Stimulated activated CD8-positive, alpha-beta memory T cell treated with anti-CD3 and anti-CD28 coated beads, Interleukin-2, amount 100 ng/mL, for 1 hour (primary cell): Measurements from ENCODE around the gene FTO.

Experiments
- DNase-seq, 2 donors: peaks; one replicate each; pipeline ENCODE4 v3.0.0-alpha.2; 2020; ENCODE audit warnings: low read depth in 2 of 2

The FTO gene

DNA sequence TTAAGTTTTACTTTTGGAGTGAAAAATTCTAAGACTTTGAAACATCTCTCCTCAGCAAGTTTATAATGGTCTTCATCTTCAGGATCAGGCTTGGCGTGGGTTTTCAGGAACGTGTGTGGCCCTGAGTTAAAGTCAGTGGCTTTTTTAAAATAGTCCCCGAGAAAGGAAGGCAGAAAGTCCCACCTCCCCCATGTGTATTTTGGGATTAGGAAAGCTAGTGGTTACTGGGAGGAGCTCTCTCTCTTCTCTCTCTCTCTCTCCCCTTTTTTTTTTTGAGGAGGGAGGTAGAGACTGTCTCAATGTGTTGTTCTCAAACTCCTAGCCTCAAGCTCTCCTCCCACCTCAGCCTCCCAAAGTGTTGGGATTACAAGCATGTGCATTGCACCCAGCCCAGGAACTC is 369.4 kb downstream of the FTO start:
- no peak for DNase-seq

DNA sequence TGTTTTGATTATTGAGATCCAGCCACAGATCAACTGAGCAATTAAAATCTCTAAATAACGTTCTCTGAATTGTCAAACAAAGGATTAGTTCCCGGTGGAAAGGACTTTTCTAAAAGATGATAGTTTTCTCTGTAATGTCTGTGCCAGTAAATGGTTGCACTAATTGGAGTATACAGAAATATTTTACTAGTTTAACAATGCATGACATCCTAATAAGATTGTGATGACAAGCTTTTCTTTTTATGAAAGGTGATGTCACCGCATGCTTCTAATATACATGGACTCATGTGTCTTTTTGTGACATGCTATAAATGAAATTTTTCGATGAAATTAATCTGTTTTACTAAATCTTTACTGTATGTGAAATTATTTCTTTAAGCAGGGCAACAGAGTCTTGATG is 371.5 kb downstream of the FTO start:
- DNase-seq: no peak

DNA sequence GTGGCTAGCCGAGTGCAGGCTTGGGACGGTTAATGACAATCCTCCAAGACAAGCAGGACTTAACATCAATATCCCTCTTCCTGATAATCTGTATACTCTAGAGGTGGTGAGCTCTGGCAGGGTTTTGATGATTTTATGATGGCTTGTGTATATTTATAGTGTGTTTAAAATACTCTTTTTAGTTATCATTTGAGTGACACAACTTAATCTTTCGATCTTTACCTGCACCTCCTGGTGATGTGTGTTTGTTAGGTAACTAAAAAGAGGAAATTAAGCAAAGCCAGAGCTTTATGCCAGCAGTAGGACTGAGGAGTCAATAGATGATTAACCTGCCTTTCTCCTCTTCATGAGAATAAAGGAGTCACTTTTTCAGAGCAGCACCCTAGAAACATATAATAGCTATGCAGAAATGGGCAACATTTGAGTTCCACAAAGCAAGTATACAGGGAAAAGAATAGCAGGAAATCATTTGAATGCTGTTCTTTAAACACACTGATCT is 372.1 kb downstream of the FTO start:
- no peak for DNase-seq

DNA sequence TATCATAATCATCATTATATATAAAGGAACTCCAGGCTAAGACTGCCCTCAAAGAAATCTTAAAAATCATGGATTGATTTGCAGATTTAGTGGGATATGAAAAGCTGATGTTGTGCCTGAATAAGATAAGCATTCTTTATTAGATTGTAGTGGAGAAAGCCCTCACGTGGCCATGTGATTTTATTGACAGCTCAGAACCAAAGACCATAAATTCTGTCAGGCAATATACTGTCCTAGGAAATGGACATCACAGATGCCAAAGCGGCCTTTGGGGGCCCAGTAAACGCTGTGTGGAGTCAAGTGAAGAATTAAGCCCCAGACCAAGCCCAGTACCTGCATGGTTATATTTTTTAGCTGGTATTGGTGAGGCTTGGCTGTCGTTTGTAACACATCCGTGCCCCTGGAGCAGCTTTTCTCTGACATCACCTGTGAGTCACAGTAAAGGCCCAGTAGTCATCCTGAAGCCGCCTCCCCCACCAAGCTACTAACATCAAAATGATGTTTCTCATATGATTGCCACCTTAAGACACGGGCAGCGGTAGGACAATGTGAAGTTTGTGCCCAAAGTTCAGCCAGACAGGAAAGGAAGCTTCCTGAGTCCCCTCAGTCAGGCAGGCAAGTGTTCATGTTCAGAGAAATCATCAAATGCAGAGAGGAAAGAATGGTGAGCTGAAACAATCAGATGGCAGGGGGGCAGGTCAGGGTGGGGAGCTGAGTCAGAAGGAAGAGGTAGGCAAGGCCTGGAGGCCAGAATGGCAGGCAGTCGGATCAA is 373.3 kb downstream of the FTO start:
- DNase-seq: no peak

DNA sequence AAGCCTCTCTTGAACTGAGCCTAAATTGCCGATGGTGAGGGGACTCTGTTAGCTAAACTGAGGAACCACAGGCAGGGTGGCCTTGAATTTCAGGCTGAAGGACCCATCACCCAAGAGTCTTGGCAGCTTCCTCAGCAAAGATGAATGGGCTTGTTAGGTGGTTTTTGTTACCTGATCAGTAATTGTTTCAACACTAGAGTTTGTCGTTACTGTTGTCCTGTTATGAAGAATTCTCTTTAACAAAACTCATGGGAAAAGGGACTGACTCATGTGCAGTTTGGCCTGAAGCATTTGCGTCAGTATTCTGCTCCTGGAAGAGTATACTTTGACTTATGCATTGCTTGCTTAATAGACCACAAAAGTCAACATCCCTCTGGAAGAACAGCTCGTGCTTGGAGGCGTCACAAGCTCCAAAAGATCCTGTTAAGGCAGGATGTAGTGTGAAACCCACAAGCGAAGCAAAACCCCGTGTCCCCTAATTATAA is 376.6 kb downstream of the FTO start:
- no peak for DNase-seq

DNA sequence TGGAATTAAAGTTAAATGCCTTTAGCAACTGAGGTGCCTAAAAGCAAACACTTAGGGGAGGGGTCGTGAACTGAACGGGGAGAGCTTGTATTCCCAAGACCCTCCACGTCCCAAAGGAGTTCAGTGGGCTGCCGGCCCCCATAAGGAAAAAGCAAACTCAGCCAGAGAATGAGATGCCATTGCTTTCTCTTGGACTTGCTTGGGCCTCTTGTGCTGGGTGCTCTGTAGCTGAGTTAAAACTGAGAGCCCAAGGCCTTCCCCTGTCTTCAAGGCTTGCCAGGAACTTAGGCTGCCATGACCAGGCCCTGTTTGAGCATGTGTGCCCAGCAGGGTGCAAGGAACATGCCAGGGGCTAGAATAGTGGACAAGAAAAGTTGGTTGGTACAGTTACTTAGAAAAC is 382.8 kb downstream of the FTO start:
- no peak for DNase-seq

DNA sequence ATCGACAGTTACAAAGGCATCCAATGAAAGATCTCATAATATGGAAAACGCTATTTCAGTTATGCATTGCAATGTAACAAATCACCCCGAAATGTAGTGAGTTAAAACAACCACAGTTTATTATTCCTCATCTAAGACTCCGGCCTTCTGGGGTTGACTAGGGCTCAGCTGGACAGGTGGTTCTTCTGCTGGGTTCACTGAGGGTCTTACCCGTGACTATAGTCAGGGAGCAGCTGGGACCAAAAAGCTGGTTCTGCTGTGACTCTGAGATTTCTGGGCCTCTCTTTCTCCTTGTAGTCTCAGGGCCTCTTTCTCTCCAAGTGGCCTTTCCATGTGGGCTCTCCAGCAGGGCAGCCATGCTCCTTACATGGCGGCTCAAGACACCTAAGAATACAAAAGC is 386.6 kb downstream of the FTO start:
- no peak for DNase-seq

DNA sequence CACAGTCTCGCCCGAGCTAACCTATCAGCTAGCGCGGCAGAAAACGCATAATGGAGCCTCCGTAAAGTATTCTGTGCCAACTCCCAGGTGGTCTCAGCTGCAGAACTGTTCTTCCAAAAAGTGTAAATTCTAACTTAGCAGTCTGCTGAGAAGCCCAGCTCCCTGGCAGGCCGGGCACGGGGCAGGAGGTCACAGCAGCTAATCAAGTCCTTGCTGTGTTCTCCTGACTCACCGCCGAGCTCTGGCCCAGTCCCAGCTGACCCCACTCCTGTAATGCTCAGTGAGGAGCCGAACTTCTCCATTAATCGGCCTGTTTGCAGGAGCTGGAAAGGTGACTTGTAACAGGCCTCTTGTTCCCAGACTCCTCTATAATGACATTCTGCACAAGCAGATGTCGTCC is 389.3 kb downstream of the FTO start:
- DNase-seq: no peak

DNA sequence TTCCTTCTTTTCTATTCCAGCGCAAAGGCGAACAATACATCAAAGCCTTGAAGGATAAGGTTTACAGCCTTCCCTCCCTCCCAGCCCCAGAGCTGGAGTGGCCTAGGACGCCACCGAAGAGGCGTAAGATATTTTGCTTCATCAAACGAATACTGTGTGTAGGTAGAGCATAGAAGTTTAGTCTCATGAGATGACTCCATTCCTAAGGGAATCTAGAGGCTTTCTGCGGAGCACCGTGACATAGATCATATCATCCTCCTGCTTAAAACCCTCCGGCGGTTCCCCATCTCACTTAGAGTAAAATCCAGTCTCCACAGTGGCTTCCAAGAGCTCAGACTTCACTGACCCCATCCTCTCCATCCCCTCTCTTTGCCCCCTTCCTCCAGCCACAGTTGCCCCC is 390.7 kb downstream of the FTO start:
- no peak for DNase-seq

DNA sequence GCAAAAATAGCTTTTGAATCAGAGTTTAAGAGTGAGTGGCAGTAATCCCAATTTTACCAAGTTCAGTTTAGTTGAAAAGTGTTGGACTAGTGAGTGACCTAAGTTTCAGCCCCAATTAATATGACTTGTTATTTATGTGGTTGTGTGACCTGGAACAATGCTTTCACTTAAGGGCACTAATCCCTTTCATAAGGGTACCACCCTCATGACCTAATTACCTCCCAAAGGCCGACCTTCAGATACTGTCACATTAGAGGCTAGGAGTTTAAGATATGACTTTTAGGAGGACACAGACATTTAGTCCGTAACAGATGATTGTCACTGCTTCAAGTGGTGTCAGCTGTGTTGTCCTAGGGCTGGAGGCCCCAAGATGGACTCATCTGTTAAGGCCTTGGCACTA is 392.7 kb downstream of the FTO start:
- no peak for DNase-seq

DNA sequence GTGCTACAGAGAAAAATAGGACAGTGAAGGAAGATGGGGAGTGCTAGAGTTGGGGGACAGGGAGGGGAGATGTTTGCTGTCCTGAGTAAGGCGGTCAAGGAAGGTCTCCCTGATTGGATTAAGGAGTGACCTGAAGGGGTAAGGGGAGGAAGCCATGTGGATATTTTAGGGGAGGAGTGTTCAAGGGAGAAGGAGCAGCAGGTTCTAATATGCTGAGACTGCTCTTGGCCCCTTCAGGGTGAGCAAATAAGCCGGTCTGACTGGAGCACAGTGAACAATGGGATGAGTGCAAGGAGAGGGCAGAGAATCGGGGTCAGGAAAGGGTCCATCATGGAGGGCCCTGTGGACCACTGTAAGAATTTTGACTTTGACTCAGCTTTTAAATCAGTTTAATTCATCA is 393.8 kb downstream of the FTO start:
- DNase-seq: no peak

DNA sequence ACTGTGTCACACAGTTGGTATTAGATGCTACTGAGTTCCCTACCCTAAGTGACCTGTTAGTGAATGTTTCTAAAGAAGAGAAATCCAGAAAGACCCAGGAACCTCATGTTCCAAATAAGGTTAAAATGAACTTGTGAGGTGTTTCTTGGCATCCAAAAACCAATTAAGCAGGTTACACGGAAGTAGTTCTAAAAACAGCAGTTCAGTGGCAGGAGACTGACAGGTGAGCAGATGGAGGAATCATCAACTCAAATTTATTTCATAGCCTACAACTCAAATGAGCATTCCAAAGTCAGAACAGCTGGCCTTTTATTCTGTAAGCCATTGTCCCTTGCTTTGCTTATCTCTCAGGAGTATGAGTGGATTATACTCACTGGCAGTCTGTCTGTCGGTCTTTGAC is 394.3 kb downstream of the FTO start:
- no peak for DNase-seq

DNA sequence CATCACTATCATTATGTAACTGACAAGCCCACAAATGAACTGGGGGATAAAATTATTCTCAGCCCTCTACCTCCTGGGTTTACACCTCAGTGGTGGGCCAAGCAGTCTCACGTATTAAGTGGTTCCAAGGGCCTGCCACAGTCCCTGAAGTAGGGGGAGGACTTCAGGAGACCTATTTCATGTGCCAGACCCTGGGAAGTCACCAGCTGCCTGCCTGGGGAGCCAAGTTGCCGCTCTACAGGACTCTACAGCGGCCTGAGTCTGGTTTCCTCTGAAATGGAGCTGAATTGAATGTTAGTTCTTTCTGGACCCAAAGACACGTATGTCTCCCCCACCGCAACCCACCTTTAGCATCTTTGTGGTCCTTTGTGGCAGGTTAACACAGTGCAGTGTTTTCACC is 395.7 kb downstream of the FTO start:
- no peak for DNase-seq

DNA sequence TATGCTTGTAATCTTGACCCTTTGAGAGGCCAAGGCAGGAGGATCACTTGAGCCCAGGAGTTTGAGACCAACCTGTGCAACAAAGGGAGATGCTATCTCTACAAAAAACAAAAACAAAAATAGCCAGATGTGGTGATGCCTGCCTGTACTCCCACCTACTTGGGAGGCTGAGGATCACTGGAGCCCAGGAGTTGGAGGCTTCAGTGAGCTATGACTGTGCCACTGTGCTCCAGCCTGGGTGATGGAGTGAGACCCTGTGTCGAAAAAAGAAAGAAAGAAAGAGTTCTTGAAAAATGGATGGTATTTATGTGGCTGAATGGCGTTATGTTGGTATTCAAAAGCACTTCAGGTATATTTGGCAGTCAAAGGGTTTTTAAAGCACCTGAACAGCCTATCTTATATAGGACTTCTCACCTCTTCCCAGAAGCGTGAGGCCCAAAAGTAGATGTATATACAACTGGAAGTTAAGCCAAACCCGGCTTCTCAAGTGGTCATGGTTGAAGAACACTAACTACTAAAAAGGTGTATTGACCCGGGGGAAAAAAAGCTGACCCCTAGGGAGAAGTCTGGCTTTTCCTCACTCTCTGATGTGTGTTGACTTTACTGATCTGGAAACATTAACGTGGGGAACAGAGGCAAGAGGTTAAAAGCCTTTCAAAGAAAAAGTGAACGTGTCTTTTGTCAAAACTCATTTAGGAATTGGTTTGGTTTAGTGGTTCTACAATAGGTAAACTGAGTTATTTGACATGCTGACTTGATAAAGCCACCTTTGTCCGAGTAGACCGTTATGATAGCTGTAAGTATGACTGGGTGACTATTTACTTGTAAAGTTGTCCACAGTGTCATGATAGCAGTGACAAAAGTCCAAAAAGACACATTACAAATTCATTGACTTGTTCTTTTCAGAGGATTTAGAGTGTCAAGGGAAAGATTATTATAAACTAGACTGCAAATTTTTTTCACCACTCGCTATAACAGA is 399.2 kb downstream of the FTO start:
- DNase-seq: no peak

DNA sequence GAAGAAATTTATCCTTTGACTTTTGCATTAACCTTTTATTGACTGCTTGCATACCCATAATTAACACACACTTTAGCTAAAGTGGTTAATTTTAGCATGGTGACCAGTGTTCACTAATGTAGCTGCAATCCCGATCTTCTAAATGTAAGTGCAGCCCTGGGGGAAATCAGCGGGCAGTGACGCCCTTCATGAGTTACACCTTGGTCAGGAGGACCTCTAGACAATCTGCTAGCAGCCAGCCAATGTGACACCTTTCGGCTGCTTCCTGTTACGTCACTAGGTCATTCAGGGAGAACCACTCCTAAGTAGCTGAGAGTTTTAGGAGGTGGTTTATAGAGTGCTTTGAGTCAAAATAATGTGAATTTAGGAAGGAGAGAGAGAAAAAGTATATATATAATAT is 402.1 kb downstream of the FTO start:
- no peak for DNase-seq

DNA sequence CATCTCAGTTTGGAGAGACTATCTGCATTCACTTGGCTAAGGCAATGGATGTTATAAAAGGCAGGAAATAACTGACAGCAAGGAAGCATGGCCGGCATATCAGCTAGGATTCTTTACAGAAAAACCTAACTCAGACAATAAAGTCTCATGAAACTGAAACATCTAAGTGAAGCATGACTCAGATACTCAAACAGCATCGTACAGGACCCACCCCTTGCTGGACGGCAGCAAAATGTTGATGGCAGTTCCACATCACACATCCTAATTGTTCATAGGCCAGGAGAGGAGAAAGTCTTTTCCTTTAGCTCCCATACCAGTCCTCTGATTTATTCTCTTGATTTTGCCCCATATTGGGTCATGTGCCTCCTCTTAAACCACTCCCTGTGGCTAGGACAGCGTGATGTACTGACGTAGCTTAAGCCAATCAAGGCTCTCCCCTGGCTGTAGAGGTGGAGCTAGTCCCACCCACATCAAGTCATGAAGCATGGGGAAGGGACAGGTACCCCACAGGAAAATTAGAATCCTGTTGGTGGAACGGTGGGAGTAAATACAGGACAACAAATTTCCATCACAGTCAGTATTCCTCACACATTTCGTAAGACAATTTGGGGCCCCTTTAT is 403.7 kb downstream of the FTO start:
- no peak for DNase-seq

DNA sequence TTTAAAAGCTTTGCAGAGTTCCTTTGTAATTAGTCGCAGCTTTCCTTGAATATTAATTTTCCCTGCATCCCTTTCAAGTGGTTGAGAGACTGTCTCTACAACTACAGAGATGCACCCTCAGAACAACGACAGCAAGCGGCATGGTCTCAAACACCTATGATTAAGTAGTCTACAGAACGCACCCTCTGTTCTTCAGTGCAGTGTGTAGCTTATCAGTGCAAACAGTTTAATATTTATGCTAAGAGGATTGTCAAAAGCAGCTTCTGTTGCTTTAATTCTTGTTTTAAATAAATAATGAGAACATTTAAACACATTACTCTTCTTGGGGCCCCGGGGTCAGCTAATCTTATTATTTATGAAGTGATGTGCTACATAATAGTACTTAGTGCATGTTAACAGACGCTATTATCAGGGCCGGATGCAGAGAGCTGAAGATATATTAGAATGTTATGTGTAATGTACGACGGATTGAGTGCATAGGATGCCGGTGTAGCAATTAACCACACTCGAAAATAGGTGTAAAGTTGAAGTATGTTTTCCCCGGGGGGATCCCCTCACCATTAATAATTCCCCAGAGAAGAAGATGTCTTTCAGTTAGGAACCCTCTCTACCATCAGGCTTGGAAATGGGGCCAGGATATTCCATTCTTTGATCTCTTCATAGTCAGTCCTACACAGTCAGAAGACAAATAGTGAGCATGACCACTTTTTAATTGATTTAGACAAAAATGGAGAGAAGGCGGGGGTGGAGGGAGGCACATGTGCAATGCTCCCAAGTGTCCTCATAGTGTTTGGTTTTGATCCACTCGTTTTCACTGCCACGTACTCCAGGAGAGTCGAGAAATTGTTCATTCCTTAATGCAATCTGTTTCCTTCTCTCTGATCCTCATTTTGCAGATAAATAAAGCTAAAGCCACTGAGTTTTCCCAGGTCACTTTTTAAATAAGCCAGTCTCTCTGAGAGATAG is 406.3 kb downstream of the FTO start:
- DNase-seq: no peak

DNA sequence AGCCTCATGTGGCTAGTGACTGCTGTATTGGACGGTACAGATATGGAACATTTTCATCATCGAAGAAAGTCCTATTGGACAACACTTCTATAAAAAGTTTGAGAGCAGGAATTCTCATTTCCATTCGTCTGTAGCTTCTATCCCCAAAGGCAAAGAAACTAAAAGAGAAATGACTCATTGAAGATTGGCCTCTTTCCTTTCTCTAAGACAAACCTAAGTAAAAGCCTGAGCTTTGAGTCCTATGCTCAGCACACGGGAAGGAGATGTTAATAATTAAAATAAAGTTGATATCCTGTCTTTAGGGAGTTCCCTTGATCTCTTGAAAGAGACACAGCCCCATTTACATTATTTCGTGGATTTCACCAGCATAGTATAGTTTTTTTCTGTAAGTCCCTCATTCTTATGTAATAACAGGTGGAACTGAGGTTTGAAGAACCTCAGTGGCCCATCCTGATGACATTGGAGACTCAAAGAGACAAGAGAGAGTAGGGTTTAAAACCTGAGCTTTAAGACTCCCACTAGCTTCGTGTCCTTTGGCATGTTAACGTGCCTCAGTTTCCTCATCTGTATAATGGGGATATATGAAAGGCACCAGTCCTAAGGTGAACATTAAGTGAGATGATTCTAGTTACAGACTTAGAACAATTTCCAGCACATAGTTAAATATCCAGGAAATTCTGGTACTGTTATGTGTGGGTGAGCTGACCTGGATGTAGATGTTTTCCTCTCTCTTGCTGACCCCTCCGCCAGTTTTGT is 408.7 kb downstream of the FTO start:
- no peak for DNase-seq

DNA sequence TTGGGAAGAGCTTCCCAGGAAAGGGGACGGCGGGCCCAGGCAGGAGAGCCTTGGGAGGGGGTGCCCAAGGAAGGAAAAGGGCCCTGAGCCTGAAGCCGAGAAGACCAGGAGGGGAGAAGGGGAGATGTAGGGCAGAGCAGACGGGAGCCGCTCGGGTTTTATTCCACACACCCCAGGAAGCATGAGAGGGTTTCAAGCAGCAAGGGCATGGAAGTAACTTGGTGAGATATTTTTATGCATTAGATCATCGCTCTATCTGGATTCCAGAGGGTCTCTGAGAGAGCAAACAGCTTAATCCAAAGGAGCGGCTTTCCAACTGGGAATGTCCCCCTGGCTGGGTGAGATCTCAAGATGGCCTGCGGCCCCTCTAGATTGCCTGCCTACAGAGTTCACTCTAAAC is 411.6 kb downstream of the FTO start:
- DNase-seq: no peak

DNA sequence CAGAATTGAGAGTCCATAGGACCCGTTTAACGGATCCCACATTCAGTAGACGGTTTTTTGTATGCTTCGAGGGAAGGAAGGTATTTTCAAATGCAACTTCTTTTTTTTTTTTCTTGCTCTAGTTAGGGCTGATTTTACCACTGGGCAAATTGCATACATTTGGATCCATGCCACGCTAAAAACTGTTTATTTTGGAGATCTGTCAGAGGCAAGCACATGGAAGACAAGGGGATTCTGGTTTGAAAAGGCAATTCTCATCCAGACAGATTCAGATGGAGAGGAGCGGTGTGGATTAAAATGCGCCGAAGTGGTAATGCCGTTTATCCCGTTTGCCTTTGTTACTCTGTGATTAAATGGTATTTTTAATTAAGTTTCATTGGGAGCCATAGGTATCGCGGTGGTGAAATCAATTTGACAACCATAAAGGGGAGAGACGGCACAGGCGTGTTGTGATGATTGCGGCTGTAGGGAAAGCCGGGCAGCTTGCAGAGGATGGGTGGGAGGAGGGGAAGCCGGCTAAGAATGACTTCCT is 412.2 kb downstream of the FTO start:
- DNase-seq: no peak
